ENCODE results near the gene SEMG1. TPM values are rescaled to one million over a fixed set of nuclear protein-coding genes. Genes with fewer than 3 reads are reported as not detected.

The SEMG1 gene
- total RNA-seq, 4 donors from 2014 or later = not detected

GRCh38 chr20:45235995-45236394 is 29.2 kb downstream of the SEMG1 start:
- Histone ChIP-seq H3K4me1 (no peaks in the 10 kb centered on the region), H3K36me3 (no peaks in the 10 kb centered on the region), H3K9me3 (peaks cover 0 to 9% of the 10 kb centered on the region in 2 donors), H3K27me3 (no peaks in the 10 kb centered on the region), H3K4me3 (no peak overlapping the region), H3K27ac (no peak overlapping the region)
- TF ChIP-seq POLR2A (IDR thresholded peaks at IDR 0.05) = no peak
- no peak for TF ChIP-seq CTCF (IDR thresholded peaks at IDR 0.05)
- no peak for DNase-seq
- intact Hi-C loops (cut with DNase I; ENCODE audit: low total_unique reads) = no loop called here

- no peak overlapping the region for H3K4me3 ChIP-seq
- TF ChIP-seq CTCF (IDR thresholded peaks at IDR 0.05) (no peak), POLR2A (IDR thresholded peaks at IDR 0.05) (no peak)
- no peak for DNase-seq
- peaks cover 0 to 9% of the 10 kb centered on the region in 2 donors for H3K9me3 ChIP-seq
- H3K4me1 ChIP-seq = no peaks in the 10 kb centered on the region
- H3K27ac ChIP-seq = no peak overlapping the region
- no peaks in the 10 kb centered on the region for H3K36me3 ChIP-seq
- no peaks in the 10 kb centered on the region for H3K27me3 ChIP-seq
- intact Hi-C loops (cut with DNase I; ENCODE audit: low total_unique reads) = no loop called here
Measured at GRCh38 chr20:45238139-45238538, 31.3 kb downstream of the SEMG1 start.

- Histone ChIP-seq H3K4me3 (no peak overlapping the region), H3K4me1 (no peaks in the 10 kb centered on the region), H3K36me3 (no peaks in the 10 kb centered on the region), H3K9me3 (no peaks in the 10 kb centered on the region), H3K27ac (no peak overlapping the region), H3K27me3 (peaks cover 0 to 8% of the 10 kb centered on the region in 2 donors)
- intact Hi-C loops (cut with DNase I; ENCODE audit: low total_unique reads) = no loop called here
- no peak for DNase-seq
- no peak for TF ChIP-seq CTCF (IDR thresholded peaks at IDR 0.05)
- TF ChIP-seq POLR2A (IDR thresholded peaks at IDR 0.05) = no peak
Measured at GRCh38 chr20:45246109-45246508, 39.3 kb downstream of the SEMG1 start.

GRCh38 chr20:45247865-45248264 is 41.0 kb downstream of the SEMG1 start:
- TF ChIP-seq CTCF (IDR thresholded peaks at IDR 0.05) (no peak), POLR2A (IDR thresholded peaks at IDR 0.05) (no peak)
- intact Hi-C loops (cut with DNase I; ENCODE audit: low total_unique reads) = no loop called here

GRCh38 chr20:45248609-45249008 is 41.8 kb downstream of the SEMG1 start:
- no peak for DNase-seq
- no peaks in the 10 kb centered on the region for H3K9me3 ChIP-seq
- TF ChIP-seq POLR2A (IDR thresholded peaks at IDR 0.05) = no peak
- no peak for TF ChIP-seq CTCF (IDR thresholded peaks at IDR 0.05)

More at GRCh38 chr20:45247865-45248264, 41.0 kb downstream of the SEMG1 start:
- Histone ChIP-seq H3K4me3 (no peak overlapping the region), H3K27ac (no peak overlapping the region), H3K4me1 (no peaks in the 10 kb centered on the region), H3K27me3 (peaks cover 0 to 8% of the 10 kb centered on the region in 2 donors), H3K36me3 (no peaks in the 10 kb centered on the region), H3K9me3 (no peaks in the 10 kb centered on the region)
- no peak for DNase-seq

More at GRCh38 chr20:45248609-45249008, 41.8 kb downstream of the SEMG1 start:
- H3K4me1 ChIP-seq = no peaks in the 10 kb centered on the region
- peaks cover 0 to 8% of the 10 kb centered on the region in 2 donors for H3K27me3 ChIP-seq
- intact Hi-C loops (cut with DNase I; ENCODE audit: low total_unique reads) = no loop called here
- H3K4me3 ChIP-seq = no peak overlapping the region
- H3K36me3 ChIP-seq = no peaks in the 10 kb centered on the region
- no peak overlapping the region for H3K27ac ChIP-seq
